ENCODE measurements around the gene DDC.

DNA sequence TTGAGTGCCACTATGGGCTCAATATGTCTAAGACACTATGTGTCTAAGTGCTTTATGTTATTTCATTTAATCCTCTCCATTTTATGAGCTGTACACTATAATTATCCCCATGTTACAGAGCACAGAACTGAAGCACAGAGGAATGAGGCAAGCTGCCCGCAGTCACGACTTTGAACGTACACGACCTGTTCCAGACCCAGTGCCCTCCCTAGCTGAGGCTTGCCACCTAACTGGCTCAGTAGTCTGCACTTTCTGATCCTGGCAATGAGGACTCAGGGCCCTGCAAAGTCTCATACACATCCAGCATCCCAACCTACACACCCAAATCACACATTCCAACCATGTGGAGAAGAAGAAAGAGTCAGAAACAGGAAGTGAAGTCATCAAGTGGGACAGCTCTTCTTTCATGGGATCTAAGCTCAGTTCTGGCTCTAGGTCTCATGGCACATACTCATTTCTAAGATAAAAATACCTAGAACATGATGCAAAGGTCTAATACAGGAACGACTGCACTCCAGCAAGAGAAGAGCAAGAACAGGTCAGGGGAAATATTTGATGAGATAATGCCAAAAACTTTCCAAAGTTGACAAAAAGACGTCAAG, 42.4 kb upstream of the DDC start:
- TF ChIP-seq POLR2A (IDR thresholded peaks at IDR 0.05) (no peak), POLR2AphosphoS5 (IDR thresholded peaks at IDR 0.05) (no peak)
